Fibroblast of lung (primary cell): ENCODE data around the gene GDF2. TPM values are rescaled to one million over a fixed set of nuclear protein-coding genes. Genes with fewer than 3 reads are reported as not detected.

Experiments used
- DNase-seq, 2 donors: peaks; one replicate each; pipeline versions ENCODE4 v3.0.0 to v3.0.0-alpha.2; 2010; ENCODE audit warnings: low read depth in 2 of 2
- H2AFZ ChIP-seq: 2 replicates; pipeline ENCODE4 v1.5.1; 2012; ENCODE audit warnings: low read length, control low read depth, inconsistent platforms
- H3K27ac ChIP-seq: 2 replicates; pipeline ENCODE4 v1.5.1; 2011; ENCODE audit warnings: low read length, control low read depth; ENCODE audit not compliant: insufficient read depth
- H3K27me3 ChIP-seq: 2 replicates; pipeline ENCODE4 v1.5.1; 2011; ENCODE audit warnings: mild to moderate bottlenecking, low read length; ENCODE audit not compliant: control insufficient read depth, insufficient read depth
- H3K36me3 ChIP-seq: 2 replicates; pipeline ENCODE4 v1.5.1; 2011; ENCODE audit warnings: low read length; ENCODE audit not compliant: control insufficient read depth, insufficient read depth
- H3K4me1 ChIP-seq: 2 replicates; pipeline ENCODE4 v1.5.1; 2011; ENCODE audit warnings: low read length; ENCODE audit not compliant: control insufficient read depth, insufficient read depth; ENCODE audit errors: extremely low read depth
- H3K4me2 ChIP-seq: 2 replicates; pipeline ENCODE4 v1.5.1; 2011; ENCODE audit warnings: low read length, control low read depth; ENCODE audit not compliant: insufficient read depth; ENCODE audit errors: extremely low read depth
- H3K4me3 ChIP-seq, 4 experiments: fragments of 200-600 bp in 1 of 4; sonication (generic) in 1 of 4; replicated peaks in 1 of 4; 2 replicates each; pipeline ENCODE4 v1.5.1; 2011 to 2016; ENCODE audit warnings: low read length in 4 of 4, low read depth in 3 of 4, mild to moderate bottlenecking in 3 of 4, control low read depth in 2 of 4, inconsistent platforms in 1 of 4, mixed read lengths in 1 of 4; ENCODE audit not compliant: insufficient read depth in 1 of 4; ENCODE audit errors: control extremely low read depth in 1 of 4
- H3K79me2 ChIP-seq: 2 replicates; pipeline ENCODE4 v1.5.1; 2012; ENCODE audit warnings: mild to moderate bottlenecking, low read length, inconsistent platforms; ENCODE audit not compliant: control insufficient read depth, insufficient read depth
- H3K9ac ChIP-seq: 2 replicates; pipeline ENCODE4 v1.5.1; 2011; ENCODE audit warnings: mild to moderate bottlenecking, low read length, control low read depth; ENCODE audit not compliant: insufficient read depth
- H3K9me3 ChIP-seq: 2 replicates; pipeline ENCODE4 v1.5.1; 2012; ENCODE audit warnings: low read depth, low read length; ENCODE audit not compliant: control insufficient read depth, insufficient read depth
- H4K20me1 ChIP-seq: 2 replicates; pipeline ENCODE4 v1.5.1; 2011; ENCODE audit warnings: low read length; ENCODE audit not compliant: control insufficient read depth, insufficient read depth; ENCODE audit errors: extremely low read depth
- EZH2 ChIP-seq: IDR thresholded peaks from 2 replicates; pipeline ENCODE4 v1.5.1; 2012; ENCODE audit warnings: low read length, control low read depth, mild to moderate bottlenecking; ENCODE audit errors: missing control alignments
- polyA plus RNA-seq, 2 donors: library from polyadenylated mRNA; depleted of rRNA in 1 of 2; stranded (reverse) in 1 of 2; unstranded in 1 of 2; fragments of >200 nt; gene quantifications; 2 replicates each; pipeline ENCODE4 v1.2.1, GENCODE V29; 2011 to 2012; ENCODE audit warnings: missing spikeins in 1 of 2
- total RNA-seq: library from RNA; depleted of rRNA; stranded (reverse); fragments of >200 nt; gene quantifications from 2 replicates; pipeline ENCODE4 v1.2.1, GENCODE V29; 2014
- TF ChIP-seq, protein P1 (sequence below), 2 donors: IDR thresholded peaks in 1 of 2; conservative IDR thresholded peaks in 1 of 2; 1 replicate in 1 of 2; 2 replicates in 1 of 2; pipeline ENCODE4 v1.5.1; 2011 to 2012; ENCODE audit warnings: low read length in 2 of 2, control low read depth in 1 of 2, inconsistent platforms in 1 of 2, low read depth in 1 of 2, mild to moderate bottlenecking in 1 of 2

Gene GDF2
- total and polyA plus RNA-seq, 2 donors (not counting 1 experiment from before 2014, with no cell fraction given), result not detected

DNA sequence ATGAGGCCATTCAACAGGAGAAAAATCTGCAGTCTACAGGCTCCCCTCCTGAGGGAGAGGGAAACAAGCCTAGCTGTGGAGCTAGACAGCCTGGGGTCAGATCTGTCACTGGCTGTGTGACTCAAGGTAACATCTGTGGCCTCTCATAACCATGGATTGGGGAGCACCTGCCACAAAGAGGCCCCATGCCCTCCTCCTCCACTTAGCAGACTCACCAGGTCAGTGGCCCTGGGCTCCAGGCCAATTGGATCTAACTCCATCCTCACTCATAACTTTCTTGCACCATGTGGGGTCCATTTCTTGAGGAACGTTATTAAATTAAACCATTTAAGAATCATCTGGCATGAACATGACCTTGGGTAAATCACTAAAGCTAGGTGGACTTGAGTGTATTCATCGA, 20.4 kb upstream of the GDF2 start:
- TF ChIP-seq, protein P1, sequence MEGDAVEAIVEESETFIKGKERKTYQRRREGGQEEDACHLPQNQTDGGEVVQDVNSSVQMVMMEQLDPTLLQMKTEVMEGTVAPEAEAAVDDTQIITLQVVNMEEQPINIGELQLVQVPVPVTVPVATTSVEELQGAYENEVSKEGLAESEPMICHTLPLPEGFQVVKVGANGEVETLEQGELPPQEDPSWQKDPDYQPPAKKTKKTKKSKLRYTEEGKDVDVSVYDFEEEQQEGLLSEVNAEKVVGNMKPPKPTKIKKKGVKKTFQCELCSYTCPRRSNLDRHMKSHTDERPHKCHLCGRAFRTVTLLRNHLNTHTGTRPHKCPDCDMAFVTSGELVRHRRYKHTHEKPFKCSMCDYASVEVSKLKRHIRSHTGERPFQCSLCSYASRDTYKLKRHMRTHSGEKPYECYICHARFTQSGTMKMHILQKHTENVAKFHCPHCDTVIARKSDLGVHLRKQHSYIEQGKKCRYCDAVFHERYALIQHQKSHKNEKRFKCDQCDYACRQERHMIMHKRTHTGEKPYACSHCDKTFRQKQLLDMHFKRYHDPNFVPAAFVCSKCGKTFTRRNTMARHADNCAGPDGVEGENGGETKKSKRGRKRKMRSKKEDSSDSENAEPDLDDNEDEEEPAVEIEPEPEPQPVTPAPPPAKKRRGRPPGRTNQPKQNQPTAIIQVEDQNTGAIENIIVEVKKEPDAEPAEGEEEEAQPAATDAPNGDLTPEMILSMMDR (conservative IDR thresholded peaks at IDR 0.05 in 1 of 2, IDR thresholded peaks at IDR 0.05 in 1 of 2; ENCODE audit: low read depth in 1 of 2, low read length in 2 of 2), result no peak
- no peak for TF ChIP-seq EZH2
- Histone ChIP-seq H3K4me2 (no peak overlapping the region), H3K27ac (no peak overlapping the region), H3K27me3 (peaks cover 12% of the 10 kb centered on the region), H2AFZ (no peak overlapping the region), H3K9ac (no peak overlapping the region), H3K36me3 (no peaks in the 10 kb centered on the region), H3K9me3 (no peaks in the 10 kb centered on the region), H3K4me1 (no peaks in the 10 kb centered on the region), H3K4me3 (peak overlapping the region in 1 of 4 experiments; percentile 66), H4K20me1 (no peaks in the 10 kb centered on the region), H3K79me2 (no peaks in the 10 kb centered on the region)
- no peak for DNase-seq

DNA sequence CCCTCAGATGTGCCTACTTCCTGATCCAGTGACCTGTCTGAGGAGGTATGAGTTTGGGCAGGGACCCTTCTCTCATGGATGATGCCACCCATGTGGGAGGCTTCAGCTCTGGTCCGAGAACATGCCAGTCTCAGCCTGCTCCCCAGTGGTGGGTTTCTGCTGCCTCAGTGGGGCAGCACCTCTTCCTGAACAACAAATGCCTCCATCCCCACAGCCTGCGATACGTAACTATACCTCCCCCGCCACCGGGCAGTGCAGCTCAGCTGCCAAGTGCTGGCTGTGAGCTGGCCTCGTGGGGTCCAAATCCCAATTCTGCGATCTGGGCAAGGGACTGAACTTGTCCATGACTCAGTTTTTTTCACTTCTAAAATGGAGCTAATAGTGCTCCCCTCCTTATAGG, 19.1 kb upstream of the GDF2 start:
- Histone ChIP-seq H3K4me3 (peak overlapping the region in 1 of 4 experiments; percentile 66), H3K36me3 (no peaks in the 10 kb centered on the region), H3K27ac (no peak overlapping the region), H3K4me2 (no peak overlapping the region), H3K79me2 (no peaks in the 10 kb centered on the region), H2AFZ (no peak overlapping the region), H3K9ac (no peak overlapping the region), H3K9me3 (no peaks in the 10 kb centered on the region), H3K27me3 (peaks cover 13% of the 10 kb centered on the region), H4K20me1 (no peaks in the 10 kb centered on the region), H3K4me1 (no peaks in the 10 kb centered on the region)
- no peak for DNase-seq
- TF ChIP-seq, protein P1 (conservative IDR thresholded peaks at IDR 0.05 in 1 of 2, IDR thresholded peaks at IDR 0.05 in 1 of 2; ENCODE audit: low read depth in 1 of 2, low read length in 2 of 2), result no peak
- TF ChIP-seq EZH2, result no peak

DNA sequence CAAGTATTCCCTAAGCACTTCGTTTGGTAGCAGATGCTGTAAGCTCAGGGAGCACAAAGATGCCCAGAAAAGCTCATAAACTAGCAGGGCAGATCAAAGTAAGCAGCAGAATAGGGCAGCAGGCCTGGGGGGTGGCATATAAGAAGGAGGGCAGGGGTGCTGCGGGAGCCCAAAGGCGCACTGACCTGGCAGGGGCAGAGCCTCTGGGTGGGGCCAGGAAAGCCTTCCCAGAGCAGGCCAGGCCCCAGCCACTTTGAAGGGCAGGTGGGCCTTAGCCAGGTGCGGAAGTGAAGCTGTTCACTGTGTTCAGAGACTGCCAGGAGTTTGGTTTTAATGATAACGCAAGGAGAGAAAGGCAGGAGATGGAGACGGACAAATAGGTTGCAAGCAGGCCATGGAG, 18.4 kb upstream of the GDF2 start:
- Histone ChIP-seq H4K20me1 (no peaks in the 10 kb centered on the region), H3K79me2 (no peaks in the 10 kb centered on the region), H3K36me3 (no peaks in the 10 kb centered on the region), H3K9ac (no peak overlapping the region), H3K4me1 (no peaks in the 10 kb centered on the region), H3K9me3 (no peaks in the 10 kb centered on the region), H3K4me3 (peak overlapping the region in 1 of 4 experiments; percentile 66), H3K4me2 (no peak overlapping the region), H2AFZ (no peak overlapping the region), H3K27ac (no peak overlapping the region), H3K27me3 (peaks cover 11% of the 10 kb centered on the region)
- no peak for DNase-seq
- TF ChIP-seq, protein P1 (conservative IDR thresholded peaks at IDR 0.05 in 1 of 2, IDR thresholded peaks at IDR 0.05 in 1 of 2; ENCODE audit: low read depth in 1 of 2, low read length in 2 of 2), result no peak
- no peak for TF ChIP-seq EZH2
